HG03520 (cell line): ENCODE measurements around the gene BAG3.
A peak's percentile ranks its signal among the peaks of the same experiment; 100 is the strongest.

ENCODE experiments used
- ATAC-seq: cut with Tn5 transposase; IDR thresholded peaks from one replicate; pipeline ENCODE4 v1.9.1; 2021; ENCODE audit warnings: mild to moderate bottlenecking, moderate library complexity; ENCODE audit not compliant: unreplicated experiment

BAG3 gene

DNA sequence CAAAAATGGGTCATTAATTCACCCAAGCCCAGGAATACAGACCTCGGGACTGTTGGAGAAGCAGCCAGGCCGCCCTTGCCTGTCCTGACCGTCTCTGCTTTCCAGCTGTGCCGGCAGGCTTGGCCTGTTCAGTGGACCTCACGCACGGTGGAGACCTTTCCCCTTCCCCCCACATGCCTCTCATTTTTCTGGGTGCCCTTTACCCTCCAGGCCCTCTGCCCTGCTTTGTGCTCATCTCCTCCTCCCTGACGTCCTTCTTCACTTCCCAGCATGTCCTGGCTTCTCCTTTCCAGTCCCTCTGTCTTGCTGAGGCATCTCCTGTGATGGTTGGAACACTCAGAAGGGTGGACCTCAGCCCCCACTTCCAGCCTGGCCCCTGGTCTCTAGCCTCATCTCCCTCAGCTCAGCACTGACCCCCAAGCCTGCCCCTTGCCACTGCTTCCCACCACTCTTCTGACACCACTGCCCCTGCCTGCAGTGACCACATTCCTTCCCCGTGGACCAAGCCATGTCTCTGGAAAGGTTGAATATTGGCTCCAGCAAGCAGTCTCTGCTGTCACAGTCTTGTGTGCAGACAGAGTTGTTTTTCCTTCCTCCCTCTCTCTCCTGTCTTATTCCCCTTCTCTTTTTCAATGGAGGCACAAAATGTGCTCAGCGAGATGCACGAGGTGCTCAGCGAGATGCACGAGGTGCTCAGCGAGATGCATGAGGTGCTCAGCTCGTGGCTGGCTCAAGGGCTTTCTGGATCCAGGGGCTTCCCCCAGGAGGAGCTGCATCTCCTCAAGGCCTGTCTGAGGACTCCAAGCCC is 14.9 kb downstream of the BAG3 start:
- ATAC-seq: no peak

DNA sequence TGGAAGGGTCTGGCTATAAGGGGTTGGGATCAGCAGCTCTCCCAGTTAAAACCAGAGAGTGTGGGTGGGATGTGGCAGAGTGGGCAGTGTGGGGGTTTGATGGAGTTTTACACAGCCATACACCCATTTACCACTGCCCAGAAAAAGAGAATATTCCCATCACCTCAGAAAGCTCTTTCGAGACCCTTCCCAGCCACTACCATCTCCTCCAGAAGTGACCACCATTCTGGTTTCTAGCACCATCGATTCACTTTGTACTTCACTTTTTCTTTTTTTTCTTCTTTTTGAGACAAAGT is 15.5 kb downstream of the BAG3 start:
- ATAC-seq: no peak

DNA sequence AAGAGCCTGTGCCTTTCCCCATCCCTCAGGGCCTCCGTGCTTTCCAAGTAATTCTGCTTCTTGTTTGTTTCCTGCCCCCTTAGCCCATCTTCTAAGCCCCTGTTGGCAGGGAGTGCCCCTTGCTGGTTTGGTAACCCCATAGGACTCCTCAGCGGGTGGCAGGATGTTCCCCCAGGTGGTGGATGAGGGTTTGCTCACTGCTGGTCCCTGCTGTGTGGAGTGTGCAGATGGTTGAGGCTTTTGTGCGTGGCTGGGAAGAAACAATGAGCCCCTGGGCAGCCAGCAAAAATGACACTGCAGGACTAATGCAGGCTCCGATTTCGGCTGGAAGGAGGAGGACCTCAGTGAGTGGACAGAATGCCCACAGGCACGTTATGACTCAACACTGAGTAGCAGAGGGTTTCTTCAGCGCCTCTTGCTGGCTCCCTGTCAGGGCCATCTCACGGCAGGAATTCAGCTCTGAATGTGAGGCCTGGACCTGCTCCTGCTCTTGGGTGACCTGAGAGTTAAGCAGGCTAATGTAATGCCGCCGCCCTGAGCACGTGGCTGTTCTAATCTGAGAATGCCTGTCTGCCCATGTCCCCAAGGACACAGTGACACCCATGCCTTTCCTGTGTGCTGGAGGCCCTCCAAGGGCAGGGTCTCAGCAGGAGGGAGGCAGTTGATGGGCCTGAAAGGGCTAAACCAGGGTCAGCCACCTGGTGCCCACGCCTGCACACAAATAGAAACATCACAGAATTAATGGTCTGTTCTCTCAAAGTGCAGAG is 16.6 kb downstream of the BAG3 start:
- ATAC-seq: no peak

DNA sequence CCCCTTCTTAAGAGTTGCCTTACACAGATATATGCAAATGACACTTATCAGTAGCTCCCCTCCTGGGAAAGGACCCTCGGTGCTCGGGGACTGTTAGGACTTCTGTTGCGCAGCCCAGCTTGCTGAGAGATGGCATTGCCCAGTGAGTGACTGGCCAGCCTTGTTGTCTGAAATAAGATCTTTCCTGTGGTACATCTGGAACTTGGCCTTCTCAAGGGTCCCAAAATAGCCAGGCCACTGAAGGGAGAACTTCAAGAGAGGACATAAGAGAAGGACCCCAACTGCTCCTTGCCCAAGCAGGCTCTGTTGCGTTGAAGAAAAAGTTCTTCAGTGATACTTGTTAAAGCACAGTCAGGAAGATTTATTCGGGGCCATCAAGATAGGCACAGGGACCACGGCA is 17.3 kb downstream of the BAG3 start:
- no peak for ATAC-seq

DNA sequence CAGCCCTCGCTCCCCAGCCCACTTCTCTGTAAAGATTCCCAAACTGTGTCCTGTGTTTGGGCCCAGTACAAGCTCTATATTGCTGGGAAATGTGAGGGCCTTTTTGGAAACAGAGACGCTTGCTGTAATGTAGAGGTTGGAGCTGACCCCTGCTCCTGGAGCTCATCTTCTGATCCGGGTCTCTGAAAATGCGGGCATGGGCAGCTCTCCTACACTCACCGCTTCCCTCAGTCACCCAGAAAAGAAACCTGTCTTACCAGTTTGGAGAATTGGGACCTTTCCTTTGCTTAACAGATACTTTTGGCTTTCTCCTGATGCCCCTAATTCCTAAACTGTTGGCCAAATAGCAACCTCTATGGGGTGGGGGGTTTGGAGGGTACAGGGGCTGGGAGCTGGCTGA is 18.2 kb downstream of the BAG3 start:
- no peak for ATAC-seq

DNA sequence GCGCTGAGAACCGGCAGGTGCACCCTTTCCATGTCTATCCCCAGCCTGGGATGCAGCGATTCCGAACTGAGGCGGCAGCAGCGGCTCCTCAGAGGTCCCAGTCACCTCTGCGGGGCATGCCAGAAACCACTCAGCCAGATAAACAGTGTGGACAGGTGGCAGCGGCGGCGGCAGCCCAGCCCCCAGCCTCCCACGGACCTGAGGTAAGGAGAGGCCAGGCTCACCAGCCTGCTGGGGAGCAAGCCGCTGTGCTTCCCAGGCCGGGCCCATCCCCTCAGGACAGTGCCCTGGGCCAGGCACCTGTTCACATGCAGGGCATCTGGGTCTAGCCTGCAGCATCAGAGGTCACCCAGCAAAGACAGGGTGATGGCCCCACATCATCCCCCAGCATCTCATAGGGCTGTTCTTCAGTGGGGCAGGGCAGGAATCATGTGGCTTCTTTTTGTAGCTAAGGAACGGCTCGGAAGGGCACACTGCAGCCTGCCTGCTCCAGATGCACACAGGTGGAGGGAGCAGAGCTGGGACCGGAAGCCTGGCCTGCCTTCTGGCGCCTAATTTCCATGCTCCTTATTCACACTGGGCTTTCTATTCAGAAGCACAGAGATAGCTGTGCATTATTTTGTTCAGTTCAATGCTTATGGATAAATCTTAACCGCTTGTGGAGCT is 18.9 kb downstream of the BAG3 start:
- no peak for ATAC-seq

DNA sequence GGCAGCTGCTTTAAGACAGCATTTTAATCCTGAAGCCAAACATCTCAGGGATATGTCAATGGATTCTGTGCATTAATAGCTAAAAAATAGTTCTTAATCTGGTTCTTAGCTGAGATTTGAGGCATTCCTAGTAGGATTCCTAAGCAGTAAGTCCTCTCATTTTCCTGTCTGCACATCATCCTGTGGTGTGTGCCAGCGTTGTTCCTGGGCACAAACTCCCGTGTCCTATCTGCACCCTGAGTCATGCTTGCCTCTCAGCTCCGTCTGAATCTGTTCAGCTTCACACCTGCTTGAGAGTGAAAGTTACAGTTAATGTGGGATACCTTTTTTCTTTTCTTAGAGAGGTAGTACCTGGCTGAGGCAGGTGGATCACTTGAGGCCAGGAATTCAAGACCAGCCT is 19.5 kb downstream of the BAG3 start:
- no peak for ATAC-seq

DNA sequence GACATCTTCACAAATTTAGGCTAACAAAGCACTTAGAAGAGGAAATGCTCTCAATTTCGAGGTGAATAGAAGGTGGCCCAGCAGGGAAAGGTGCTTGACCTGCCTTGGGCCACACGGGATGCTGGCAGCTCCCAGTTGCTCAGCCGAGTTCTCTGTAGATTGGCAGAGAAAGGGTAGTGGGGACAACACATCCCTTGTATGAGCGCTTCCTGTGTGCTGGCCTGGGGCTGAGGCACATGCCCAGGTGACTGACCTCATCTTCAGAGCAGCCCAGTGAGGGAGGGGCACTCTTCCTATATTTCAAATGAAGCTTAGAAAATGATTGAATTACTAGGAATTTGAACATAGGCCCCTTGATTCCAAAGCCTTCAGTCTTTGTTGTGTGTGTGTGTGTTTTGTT is 20.2 kb downstream of the BAG3 start:
- no peak for ATAC-seq

DNA sequence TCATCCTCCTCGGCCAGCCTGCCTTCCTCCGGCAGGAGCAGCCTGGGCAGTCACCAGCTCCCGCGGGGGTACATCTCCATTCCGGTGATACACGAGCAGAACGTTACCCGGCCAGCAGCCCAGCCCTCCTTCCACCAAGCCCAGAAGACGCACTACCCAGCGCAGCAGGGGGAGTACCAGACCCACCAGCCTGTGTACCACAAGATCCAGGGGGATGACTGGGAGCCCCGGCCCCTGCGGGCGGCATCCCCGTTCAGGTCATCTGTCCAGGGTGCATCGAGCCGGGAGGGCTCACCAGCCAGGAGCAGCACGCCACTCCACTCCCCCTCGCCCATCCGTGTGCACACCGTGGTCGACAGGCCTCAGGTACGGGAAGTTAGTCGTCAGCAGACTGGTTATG is 21.1 kb downstream of the BAG3 start:
- no peak for ATAC-seq

DNA sequence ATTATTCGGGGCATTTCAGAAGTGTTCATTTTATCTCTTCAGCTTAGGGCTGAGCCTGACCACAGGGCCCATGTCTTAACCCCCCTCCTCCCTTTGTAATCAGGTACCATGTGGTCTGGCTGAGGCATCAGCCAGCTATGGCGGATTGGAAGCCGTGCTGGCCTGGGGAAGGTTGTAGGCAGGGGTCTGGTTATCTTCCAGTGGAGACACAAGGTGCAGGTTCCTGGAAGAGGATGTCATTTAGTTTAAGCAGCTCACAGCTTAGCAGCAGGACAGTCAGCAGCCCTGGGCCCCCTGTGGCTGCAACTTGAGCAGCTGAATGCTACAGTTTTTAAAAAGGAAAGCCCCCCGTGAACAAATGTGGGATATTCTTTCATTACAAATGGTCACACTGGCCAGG is 22.1 kb downstream of the BAG3 start:
- ATAC-seq: no peak

DNA sequence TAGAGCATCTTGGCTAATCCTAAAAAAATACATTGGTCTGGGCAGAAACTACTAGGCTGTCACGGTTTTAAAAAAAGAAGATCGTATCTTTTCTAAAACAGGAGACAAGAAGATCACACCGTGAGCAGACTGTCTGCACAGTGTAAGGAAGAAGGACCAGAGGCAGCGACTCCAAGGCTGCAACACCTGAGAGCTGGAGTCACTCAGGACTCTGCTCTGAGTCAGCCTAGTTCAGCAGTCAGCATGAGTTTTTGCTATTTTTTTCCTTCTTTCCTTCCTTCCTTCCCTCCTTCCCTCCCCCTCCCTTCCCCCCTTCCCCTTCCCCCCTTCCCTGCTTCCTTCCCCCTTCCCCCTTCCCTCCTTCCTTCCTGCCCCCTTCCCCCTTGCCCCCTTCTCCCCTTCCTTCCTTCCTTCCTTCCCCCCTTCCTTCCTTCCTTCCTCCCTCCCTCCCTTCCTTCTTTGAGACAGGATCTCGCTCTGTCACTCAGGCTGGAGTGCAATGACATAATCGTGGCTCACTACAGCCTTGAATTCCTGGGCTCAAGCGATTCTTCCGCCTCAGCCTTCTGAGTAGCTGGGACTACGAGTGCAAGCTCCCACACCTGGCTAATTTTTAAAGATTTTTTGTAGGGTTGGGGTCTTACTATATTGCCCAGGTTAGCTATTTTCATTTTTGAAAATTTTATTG is 24.4 kb downstream of the BAG3 start:
- ATAC-seq: no peak

DNA sequence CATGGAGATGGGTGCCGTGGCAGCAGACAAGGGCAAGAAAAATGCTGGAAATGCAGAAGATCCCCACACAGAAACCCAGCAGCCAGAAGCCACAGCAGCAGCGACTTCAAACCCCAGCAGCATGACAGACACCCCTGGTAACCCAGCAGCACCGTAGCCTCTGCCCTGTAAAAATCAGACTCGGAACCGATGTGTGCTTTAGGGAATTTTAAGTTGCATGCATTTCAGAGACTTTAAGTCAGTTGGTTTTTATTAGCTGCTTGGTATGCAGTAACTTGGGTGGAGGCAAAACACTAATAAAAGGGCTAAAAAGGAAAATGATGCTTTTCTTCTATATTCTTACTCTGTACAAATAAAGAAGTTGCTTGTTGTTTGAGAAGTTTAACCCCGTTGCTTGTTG is 25.9 kb downstream of the BAG3 start:
- no peak for ATAC-seq

DNA sequence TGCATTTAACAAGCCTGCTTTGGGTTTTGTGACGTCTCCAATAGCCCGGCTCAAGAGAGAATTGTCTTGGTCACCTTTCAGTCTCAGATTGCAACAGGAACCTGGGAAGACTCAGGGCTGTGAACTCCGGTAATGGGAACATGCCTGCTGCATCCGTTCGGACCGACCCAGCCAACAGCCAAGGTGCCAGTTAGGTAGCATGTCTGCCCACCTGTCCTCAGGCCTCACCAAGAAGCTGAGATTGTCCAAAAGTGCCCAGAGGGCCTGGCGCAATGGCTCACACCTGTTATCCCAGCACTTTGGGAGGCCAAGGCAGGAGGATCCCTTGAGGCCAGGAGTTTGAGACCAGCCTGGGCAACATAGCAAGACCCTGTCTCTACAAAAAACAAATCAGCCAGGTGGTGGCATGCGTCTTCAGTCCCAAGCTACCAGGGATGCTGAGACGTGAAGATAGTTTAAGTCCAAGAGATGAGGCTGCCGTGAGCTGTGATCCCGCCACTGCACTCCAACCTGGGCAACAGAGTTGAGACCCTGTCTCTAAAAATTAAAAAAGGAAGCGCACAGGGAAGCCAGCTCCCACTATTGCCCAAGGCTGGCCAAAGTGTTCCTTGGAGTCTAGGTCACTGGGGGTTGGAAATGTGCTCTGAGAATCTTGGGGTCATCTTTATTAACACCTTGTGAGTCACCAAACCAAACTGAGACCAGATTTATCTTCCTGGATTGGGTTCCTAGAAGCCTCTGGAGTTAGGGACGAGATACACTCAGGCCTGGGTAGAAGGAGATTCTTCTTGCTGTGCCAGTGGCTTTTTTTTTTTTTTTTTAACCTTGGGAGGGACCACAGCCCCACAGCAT is 26.9 kb downstream of the BAG3 start:
- no peak for ATAC-seq

DNA sequence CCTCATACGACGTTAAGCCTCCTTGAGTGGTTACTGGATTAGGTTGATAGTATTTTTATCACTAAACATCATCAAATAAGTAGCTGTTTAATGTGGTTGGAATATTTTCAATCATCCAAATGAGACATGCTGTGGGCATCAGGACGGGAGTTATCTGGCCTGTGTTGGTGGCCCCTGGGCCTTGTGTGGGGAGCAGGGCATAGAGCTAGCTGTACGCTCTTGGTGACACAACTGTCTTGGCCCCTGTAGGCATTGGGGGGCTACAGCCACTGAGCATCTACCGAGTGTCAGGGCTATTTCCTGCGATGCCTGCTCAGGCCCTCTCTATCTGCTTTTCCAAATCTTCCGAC is 28.3 kb downstream of the BAG3 start:
- ATAC-seq: no peak

DNA sequence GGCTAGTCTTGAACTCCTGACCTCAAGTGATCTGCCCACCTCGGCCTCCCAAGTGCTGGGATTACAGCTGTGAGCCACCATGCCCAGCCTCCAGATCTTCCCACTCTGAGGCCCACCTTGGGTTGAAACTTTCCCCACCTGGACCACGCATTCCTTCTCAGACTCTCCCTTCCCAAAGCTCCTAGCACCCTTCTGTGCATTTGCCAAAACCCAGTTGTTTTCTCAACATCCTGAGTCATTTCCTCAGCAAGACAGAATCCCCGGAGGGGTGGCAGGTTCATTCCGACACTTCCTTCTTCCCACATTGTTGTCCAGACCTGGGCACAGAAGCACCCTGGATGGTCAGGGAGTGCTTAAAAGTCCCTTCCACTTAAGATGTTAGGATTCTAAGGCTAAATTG is 28.9 kb downstream of the BAG3 start:
- no peak for ATAC-seq

DNA sequence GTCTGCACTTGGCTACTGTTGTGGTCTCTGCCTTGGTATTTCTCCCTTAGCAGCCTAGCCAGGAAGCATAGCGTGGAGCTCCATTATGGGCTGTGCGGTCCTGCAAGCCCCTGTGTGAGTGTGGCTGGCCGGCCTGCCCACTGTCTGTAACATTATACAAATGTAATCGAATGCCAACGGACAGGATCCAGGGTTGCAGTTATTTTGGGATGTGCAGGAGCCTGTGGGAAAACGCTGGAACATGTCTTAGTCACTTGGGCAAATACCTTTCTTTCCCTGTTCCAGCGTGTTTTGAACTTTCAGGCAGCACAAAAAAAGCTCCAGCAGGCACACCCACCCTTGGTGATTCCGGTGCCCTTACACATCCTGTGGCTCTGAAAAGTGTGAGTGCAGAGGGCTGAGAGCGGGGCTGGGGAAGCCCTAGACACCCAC is 29.5 kb downstream of the BAG3 start:
- ATAC-seq: no peak

DNA sequence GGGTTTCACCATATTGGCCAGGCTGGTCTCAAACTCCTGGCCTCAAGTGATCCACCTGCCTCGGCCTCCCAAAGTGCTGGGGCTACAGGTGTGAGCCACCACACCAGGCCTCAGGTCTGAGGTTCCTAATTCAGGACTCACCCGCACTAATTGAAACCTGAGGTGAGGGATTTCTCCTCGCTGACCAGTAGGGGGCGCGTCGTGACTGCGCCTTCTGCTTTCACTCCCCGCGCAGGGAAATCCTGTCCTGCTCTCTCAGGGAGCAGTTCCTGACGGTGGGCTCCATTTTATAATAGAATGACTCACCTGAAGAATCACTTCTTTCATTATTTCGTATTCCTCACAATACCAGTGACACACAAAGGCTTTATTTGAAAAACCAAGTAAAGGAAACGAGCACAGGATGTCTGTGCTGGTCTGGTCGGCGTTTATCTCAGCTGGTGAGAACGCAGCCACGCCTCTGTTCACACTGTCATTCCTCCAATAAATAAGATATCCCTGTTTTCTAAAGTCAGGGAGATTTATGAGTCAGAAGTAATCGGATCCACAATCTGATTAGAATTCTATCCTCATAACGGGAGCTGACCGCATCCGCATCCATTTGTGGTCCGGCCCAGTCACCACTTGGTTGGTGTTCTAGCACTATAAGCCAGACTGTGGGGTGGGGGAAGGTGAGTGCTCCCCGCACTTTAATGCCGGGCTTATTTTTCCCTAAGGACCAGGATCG is 35.4 kb downstream of the BAG3 start:
- peak; percentile 73 for ATAC-seq

DNA sequence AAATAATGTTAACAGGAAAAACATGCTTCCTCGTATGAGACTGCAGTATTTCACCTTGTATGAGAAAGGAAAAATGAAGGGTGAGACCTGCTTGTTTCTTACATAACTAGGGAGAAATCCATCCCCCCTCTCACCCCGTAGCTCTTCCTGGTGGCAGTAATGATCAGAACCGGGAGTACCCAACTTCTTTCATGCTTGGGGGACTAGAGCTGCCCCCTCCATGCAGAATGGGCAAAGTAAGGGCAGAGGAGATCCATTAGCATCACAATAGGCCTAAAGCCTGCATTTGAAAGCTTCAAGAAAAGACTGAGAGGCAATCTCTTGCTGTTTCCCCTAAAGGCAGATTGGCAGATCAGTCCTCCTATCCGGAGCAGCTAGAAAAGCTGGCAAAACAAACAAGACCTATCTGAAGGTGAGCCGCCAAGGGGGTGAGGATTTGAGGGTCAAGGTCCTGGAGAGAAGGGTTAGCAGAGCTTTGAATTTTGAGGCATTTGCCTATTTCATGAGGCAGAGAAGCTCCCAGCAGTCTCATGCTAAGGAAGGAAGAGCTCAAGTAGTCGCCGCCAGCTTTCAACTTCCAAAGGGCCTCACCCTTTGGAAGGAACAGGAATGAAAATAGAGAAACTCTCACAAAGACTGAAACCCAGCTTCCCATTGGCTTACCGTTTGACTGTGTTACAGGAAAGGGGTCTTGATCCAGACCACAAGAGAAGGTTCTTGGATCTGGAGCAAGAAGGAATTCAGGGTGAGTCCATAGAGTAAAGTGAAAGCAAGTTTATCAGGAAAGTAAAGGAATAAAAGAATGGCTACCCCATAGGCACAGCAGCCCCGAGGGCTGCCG is 36.2 kb downstream of the BAG3 start:
- no peak for ATAC-seq

DNA sequence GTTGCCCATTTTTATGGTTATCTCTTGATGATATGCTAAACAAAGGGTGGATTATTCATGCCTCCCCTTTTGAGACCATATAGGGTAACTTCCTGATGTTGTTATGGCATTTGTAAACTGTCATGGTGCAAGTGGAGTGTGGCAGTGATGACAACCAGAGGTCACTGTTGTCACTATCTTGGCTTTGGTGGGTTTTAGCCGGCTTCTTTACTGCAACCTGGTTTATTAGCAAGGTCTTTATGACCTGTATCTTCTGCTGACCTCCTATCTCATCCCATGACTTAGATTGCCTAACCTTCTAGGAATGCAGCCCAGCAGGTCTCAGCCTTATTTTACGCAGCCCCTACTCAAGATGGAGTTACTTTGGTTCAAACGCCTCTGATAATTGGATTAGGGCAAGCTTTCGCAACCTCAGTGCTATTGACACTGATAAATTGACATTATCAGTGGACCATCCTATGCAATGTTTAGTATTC is 36.9 kb downstream of the BAG3 start:
- ATAC-seq: peak; percentile 52
